CD4-positive, alpha-beta T cell treated with Interferon alpha-2 for 1 hour (primary cell): Measurements from ENCODE around the gene RYK.

Experiments used
- DNase-seq, 2 donors: peaks; one replicate each; pipeline ENCODE4 v3.0.0-alpha.2; 2020 to 2022

Gene RYK

DNA sequence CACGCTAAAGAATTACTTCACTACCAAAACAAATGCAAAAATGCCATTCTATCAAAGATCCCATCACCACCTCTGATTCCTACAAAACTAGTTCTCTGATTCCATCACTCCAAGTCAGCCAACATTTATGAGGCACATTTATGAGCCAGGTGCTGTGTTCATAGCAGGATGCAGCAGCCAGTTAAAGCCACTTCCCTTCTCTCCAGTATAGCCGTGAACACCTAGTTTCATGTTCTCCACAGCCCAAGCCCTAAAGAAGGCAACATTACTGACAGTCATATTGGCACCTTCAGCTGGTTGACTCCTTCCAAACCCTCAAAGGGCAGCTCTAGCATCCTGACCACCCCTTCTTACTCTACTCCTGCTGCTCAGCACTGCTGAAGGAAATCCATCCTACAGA is 36.4 kb downstream of the RYK start:
- no peak for DNase-seq

DNA sequence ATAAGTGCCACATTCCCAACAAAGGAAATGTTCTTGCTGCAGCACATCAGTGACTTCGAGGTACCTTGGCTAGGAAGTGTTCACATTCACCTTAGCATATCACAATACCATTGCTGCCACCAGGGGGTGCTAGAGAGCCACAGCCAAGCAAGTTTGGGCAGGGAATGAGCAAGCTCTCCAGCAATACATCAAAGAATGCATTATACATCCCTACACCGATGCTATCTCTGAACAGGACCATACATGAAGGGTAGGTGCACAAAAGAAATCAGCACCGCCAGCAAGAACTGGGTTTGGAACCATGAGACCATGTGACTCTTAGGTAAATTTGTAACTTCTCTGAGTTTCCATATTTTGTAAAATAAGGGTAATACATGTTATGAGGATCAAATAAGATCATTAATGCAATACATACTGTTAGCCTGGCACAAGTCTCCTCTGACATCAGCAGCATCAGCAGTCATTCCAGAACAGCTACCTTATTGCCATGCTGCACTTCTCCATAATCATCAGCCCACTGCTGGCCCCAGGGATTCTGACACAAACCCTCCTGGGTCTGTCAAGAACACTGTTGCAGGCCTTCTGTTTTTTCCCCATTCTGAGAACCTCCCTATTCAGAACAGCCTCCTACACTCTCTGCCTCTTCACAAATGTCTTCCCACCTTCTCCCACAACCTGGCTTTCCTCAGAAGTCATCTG is 37.5 kb downstream of the RYK start:
- DNase-seq, result peak; percentile 73 to 82

DNA sequence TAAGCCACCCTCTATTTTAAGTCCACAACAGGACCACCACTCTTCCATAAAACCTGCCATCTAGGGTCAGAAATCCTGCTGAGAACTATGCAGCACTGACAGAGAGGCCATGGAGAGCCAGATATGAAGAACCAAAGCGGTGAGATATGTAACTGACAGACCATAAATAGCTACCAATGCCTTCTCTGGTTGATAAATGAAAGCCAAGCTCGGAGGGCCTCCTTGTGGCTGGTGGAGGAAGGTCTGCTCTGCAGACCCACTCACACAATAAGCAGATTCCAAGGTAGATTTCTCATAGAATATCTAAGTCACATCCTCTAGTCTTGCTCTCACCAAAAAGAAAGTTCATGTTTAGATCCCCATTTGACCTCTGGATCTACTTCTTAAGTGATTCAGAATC is 38.9 kb downstream of the RYK start:
- DNase-seq, result peak in 1 of 2 donors; percentile 14

DNA sequence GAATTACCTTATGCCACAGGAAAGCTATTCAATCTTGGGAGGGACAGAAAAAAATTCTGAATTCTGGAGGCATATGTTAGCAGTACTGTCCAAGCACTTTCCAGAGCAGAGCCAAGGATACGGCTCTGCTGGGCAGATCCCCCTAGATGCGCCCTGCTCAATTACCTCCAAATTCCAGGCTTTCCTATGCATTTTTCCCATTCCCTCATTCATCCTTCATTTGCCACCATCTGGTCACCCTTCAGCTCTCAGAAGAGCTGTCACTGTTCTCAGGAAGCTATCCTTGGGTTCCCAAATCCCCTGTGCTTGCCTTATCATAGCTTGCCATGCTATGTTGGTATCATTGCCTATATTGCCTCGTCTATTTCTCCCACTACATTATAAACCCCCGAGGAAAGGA is 45.2 kb downstream of the RYK start:
- no peak for DNase-seq

DNA sequence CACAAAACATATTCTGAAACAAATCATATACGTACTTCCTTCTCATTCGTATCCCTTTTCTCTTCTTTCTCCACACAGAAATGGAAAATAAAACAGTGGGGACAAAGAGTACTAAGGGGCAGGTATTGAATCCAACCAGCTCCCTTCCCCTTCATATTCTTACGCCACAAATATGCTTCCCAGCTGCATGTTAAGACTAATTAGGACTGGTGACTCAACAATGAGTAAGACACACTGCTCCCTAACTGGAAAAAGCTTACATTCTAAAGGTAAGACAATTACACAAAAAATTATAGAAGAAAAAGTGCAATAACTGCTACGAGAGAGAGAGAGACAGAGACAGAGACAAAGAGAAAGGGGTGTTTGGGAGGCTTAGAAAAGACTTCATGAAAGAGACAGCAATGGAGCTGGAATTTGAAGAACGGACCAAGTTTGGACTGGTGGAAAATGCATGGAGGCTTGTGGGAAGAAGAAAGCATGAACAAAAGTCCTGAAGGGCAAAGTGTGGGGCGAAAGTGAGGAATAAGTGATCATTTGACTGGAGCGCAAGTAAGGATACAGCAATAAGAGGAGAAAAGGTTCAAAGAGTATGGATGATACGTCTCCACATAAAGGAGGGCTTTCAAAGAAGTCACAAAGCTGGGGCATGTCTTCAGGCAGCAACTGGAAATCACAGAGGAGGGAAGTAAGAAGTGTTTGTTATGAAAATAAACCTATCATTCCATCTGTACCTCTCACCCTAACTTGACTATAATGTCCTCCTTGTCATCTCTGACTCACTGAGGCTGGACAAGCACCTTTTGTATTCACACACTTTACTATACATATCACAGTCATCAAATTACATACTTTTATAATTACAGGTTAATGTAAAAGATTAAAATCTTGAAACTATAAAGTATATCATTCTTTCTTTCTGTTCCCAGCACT is 49.2 kb downstream of the RYK start:
- DNase-seq, result no peak

DNA sequence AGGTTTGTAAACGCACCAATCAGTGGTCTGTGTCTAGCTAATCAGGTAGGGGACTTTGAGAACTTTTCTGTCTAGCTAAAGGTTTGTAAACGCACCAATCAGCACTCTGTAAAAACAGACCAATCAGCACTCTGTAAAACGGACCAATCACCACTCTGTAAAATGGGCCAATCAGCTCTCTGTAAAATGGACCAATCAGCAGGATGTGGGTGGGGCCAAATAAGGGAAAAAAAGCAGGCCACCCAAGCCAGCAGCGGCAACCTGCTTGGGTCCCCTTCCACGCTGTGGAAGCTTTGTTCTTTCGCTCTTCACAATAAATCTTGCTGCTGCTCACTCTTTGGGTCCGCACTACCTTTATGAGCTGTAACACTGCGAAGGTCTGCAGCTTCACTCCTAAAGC is 50.8 kb downstream of the RYK start:
- peak in 1 of 2 donors; percentile 7 for DNase-seq

DNA sequence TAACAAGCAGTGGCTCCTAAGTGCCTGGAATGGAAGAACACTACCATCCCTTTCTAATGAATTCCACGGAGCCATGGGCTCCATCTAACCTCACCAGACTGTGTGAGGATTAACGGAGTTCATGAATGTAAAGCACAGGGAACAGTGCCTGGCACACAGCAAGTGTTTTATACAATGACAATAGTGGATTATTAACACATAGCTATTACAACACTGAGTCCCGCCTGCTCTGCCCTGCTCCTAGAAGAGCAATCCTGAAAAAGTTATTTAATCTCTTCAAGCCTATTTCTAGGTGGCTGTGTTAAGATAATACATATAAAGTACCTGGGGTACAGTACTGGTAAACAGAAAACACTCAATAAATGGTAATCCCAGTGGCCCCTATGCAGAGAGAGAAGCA is 51.4 kb downstream of the RYK start:
- no peak for DNase-seq

DNA sequence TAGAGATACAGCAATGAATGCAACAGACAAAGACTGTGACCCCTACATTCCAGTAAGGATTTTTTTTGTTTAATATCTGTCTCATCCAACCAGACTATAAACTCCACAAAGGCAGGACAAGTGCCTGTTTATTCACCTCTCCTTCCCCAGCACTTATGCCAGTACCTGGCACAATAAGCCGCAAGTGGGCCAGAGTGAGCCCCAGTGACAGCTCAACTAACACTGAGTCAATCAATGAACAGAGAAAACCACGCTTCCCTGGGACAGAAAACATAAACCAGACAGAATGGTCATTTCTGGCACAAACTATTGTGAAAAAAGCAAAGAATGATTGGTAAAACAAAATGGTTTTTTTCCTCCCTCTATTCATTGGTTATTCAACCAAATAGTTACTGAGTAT is 52.2 kb downstream of the RYK start:
- DNase-seq, result no peak

DNA sequence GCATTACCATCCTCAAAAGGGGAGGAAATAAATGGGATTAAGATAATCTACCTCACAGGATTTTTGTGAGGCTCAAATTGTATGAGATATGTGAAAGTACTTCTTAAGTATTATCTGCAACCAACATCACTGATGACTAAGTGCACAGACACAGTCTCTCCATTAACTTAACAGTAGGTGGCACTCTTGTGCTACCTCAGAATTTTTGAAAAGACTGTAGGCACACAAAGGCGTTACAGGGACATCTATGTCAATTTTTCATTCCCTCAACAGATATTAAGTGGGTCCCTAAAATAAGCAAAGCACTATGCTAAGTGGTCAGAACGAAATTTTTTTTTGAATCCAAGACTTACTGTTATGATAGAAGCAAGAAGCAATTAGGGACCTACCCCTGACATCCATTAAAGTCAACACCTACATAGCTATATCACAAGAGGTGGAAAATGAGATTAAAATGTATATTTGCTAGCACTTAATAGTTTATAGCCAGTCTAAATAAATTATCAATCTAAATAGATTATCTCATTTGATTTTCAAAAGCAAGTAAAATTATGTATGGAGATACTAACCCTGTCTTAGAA is 52.9 kb downstream of the RYK start:
- peak in 1 of 2 donors; percentile 57 for DNase-seq

DNA sequence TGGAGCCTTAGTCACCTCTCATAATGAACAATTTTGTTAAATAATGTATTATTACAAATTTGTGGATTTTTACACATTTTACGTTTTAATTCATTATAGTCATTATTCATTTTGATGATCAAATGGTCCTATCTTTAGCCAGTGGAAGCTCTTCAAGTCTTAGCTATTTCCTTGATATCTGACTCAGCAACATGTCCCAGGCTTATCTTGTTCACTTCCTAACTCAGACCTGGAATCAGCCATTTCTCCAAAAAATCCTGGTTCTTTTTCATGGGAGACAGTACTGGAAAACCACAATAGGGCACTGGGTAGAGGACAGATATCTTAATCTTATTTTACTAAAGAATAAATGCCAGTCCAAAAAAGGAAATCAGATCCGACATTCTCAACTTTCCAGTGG is 56.4 kb downstream of the RYK start:
- no peak for DNase-seq

DNA sequence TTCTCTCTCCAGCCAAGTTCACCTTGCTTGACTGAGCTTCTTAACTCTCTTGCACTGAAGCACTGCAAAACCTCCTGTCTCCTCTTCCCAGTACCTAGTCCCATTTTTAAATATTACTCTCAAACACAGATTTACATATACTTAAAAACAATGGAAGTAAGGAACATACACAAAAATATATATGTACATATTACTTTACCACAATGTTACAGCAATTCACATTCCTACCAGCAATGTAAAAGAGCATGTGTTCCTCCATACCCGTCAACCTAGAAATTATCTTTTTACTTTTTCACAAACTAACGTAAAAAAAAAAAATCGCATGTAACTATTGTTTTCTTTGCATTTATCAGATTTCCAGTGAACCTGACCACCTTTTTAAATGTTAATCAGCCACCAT is 60.4 kb downstream of the RYK start:
- no peak for DNase-seq

DNA sequence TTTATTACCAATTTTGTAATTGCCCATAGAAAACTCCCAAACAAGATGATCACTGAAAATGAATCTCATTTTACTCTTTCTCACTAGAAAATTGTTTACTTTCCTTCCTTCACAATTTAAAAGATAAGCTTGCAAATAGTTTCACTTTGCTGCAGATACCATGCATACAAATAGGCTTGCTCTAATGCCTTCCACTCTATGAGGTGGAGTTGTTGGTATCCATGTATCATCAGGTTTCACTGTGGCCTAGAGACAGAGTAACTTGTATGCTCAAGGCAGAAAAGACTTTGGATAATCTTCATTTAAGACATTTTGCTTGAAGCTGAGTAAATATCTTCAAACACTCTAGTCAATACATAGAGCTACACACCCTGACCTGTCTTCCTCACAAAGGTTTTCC is 60.8 kb downstream of the RYK start:
- no peak for DNase-seq

DNA sequence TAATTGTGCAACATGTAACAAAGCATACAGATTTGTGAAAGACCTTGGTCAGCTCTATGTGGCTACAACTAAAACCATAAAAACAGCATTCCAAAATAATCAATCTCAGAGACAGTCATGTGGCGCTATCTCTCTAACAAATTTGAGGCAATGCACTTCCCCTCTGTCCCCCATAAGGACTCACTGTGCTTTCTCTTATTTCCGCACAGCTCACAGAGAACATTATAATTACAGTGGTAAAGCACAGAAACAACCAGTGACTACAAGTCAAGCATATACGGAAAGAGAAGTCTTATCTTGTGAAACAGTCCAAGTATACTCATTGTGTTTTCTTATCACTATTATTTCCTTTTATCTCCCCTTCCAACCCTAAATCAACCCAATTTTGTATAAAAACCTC is 64.3 kb downstream of the RYK start:
- no peak for DNase-seq

DNA sequence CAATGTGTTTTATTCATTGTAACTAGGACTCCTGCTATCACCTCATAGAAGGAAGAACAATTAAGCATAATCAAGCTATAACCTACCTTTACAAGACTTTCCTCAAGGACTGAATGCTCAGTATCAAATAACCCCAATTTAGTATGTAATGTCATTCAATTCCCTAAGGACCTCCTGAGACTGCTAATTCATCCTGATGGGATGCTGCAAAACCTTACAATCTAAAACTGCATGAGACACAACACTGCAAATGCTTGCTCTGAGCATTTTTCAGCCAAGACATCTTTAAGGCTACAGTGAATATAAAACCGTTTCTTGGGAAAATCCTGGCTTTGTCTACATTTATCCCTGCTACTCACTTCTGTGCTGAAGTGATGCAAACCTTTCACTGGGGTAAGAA is 69.9 kb downstream of the RYK start:
- DNase-seq, result no peak

DNA sequence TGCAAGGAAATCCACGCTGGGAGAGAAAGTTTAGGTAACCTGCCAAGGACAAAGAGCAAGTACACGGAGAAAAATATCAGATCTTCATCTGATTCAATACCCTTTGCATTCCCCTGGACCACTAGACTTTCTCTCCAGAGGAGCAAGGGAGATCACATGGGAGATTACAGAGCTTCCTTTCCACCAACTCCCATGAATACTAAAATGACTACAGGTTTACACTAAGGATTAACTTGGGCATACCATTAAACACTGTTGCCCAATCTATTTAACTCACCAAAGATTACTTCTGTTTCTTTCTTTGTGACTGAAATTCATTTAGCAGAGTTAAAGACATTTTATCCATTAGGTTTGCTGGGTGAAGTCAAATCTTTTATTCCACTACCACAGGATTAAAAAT is 71.2 kb downstream of the RYK start:
- no peak for DNase-seq

DNA sequence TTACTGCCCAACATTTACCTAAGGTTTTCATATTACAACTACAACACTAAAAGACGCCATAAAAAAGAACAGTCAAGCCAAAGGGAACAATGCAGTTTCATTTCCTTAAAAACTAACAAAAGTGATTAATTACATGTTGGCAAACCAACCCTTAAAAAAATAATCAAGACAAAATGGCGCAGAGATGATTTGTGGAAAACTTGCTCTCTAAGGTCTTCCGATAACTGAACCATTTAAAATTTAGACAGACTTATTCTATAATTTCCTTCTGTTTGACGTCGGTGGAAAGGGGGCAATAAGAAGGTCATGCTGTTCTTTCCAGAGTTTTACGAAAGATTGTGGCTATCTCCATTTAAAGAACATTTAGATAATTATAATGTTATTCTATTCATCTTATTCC is 87.6 kb downstream of the RYK start:
- DNase-seq, result no peak

DNA sequence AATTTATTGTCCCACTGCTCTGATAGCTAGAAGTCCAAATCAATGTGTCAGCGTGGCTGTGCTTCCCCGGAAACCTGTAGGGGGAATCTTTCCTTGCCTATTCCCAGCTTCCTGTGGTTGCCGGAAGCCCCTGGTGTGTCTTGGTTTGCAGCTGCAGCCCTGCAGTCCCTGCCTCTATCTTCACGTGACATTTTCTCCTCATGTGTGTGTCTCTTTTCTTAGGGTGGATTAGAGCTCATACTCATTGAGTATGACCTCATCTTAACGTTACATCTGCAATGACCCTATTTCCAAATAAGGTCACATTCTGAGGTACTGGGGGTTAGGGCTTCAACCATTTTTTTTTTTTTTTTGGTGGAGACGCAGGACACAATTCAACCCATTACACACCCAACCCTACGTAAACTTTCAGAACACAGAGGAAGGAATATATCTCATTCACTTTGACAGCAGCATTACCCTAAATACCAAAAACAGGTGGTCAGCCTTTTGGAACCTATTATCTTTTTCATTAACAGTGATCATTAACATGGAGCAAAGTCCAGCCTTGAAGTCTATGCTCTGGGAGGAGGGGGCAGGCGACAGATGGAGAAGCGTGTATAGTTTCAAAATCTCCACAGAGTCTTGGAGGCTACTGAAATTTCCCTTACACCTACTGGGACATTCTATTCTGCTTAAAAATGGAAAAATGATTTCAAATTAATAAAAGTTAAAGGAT is 88.6 kb downstream of the RYK start:
- DNase-seq, result no peak

DNA sequence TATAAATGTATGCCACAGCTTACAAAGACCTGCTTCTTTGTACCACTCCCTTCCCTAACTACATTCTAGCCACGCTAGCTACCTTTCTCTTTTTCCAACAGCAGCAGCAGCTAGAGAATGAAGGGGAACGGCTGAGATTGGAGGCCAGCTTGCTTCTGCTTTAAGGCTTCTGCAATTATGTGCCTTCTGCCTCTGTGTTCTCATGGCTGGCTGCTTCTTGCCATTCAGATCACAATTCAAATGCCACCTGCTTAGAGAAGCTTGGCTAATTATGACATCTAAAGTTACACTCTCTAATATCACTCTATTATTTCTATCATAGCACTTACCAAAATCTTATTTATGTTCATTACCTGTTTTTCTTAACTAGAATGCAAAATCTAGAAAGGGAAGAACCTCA is 95.2 kb downstream of the RYK start:
- DNase-seq, result no peak

DNA sequence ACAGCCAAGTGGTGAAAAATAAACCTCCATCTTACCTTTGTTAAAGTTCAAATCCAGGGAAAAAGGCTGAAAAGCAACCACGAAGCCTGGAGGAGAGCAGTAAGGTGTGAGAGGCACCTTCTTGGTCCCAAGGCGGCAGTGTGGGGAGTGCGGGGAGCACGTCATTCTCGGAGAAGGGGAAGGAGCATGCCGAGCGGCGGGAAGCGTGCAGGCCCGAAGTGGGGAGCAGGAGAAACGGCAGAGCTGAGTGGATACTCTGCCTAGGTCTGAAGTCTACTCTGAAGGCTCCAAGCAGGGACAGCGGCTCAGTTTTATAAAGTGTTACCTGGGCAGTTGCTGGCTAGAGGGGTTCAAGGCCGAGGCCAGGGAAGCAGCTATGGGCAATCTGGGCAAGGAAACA is 96.9 kb downstream of the RYK start:
- no peak for DNase-seq

DNA sequence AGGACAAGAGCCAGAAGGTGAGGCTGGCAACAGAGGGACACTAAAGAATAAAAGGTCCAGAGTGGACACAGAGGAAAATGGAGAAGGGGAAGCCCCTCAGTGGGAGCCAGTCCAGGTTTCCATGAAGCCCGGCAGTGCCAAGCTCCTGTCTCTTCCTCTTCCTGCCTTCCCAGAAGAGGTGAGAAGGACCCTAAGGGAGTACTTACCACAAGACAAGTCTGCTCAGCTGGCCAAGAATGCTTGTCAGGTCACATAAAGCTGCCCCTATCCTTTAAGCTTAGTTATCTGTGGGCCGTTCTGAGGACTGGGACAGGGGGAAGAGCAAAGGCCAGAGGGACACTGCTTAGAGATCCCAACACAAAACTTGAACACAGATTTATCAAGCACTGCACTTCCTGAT is 100.2 kb downstream of the RYK start:
- DNase-seq, result no peak

DNA sequence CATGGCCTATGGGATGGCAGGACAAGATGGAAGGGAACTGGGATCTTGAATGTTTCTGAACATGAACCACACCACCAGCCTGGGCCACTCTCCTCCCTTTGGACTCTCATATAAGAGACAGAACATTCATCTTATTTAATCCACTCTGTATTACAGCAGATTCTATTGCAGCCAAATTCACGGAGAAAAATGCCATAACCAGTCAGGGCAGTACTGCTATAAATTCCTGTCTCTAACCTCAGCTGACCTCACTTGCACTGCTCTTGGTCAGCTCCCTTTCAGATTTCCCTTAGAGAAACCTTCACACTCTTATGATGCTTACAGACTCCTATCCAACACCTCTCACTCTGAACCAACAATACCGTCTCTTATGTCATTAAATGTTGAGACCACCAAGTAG is 101.4 kb downstream of the RYK start:
- no peak for DNase-seq

DNA sequence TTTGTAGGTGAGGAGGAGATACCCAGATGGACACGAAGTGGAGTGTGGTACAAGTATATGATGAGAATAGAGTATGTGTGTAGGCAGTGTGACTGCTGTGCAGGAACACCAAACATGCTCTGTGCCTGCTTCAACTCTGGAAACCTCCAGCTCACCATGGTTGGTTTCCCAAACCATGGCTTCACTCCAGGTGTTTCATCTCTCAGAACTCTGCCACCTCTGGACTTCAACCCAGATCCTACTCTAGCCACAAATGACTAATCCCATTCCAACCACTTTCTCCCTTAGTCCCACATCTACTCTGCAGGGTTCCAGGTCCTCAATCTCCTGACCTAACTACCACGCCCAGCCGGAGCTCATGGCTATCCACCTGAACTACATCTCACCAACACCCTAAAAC is 102.1 kb downstream of the RYK start:
- no peak for DNase-seq

DNA sequence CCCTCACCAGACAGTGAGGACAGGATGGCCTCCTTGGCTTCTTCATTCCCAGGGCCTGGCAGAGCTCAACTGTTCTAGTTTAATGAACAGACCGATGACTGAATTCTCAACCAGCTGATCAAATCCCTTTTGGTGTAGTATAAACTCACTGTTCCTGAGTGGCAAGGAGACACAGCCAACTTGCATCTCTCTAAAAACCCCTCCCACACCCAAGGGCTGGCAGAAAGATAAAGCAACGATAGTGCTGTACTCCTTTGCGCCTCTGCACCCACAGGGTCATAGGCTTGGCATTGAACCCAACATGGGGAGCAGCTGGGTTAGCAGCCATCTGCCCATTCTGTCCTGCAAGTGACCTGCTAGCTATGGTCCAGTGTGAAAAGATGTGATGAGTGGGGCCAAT is 103.2 kb downstream of the RYK start:
- no peak for DNase-seq

DNA sequence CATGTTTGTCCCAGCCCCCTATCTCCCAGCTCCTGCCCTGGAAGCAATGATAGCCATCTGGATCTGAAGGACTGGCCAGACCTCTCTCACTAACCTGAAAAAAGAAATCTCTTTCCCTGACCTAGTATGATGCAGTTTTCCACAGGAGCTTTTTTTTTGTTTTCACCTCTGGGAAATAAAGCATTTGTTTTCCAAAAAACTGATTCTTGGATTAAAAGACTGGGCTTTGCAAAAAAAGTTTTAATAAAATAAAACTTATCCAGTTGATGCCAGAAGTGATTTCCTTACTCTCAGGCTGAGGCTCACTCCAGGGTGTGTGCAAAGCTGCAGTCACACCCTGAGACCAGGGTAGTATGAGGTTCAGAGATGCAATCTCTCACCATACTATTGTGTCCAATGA is 104.0 kb downstream of the RYK start:
- no peak for DNase-seq
